T-helper 17 cell (primary cell): ENCODE data around the gene PSD2. TPM values are rescaled to one million over a fixed set of nuclear protein-coding genes. Genes with fewer than 3 reads are reported as not detected.

Source experiments
- ATAC-seq: fragments of 150-1000 bp; cut with Tn5 transposase; 2 replicates; pipeline ENCODE4 v1.10.0; 2021; ENCODE audit warnings: mild to moderate bottlenecking, moderate library complexity
- DNase-seq, 3 donors: peaks; one replicate each; pipeline versions ENCODE4 v3.0.0 to v3.0.0-alpha.2; 2020 to 2021
- H3K9me3 ChIP-seq: one replicate; pipeline ENCODE4 v1.7.0; 2013; ENCODE audit warnings: low read length, mild to moderate bottlenecking; ENCODE audit not compliant: control insufficient read depth, poor library complexity, severe bottlenecking
- H3K27ac Mint-ChIP-seq: one replicate; pipeline ENCODE4 v1.8.0; 2022; ENCODE audit warnings: mild to moderate bottlenecking, moderate library complexity, mixed read lengths
- H3K27me3 Mint-ChIP-seq: one replicate; pipeline ENCODE4 v1.8.0; 2022; ENCODE audit warnings: mixed read lengths
- H3K36me3 Mint-ChIP-seq: one replicate; pipeline ENCODE4 v1.8.0; 2022; ENCODE audit warnings: low read depth, mixed read lengths
- H3K4me1 Mint-ChIP-seq: one replicate; pipeline ENCODE4 v1.8.0; 2022; ENCODE audit warnings: mild to moderate bottlenecking, mixed read lengths
- H3K4me3 Mint-ChIP-seq: one replicate; pipeline ENCODE4 v1.8.0; 2022; ENCODE audit warnings: mild to moderate bottlenecking, moderate library complexity, mixed read lengths
- total RNA-seq, 4 donors: library from RNA in 2 of 4; stranded (reverse) in 2 of 4; gene quantifications; one replicate each; pipeline ENCODE4 v1.2.3 and lab custom pipeline; 2022 to 2026

The PSD2 gene
- total RNA-seq, 2 donors from 2014 or later: 0.07 TPM; not detected in 1

DNA sequence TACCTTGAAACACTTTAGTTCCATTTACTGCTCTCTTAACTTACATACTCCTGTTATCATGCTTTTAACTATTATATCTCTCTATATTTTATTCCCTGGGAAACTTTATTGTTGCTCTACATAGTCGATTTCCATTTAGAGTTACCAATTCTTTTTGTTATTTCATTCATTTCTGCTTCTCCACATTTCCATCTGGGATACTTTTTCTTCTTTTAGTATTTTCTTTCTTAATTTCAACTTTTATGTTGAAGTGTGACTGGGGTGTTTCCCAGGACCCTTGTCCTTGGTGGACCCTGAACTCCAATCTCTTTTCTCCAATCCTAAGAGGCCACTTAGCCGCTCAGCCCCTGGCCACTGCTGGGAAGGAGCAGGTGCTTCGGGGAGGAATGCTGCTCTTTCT, 36.0 kb downstream of the PSD2 start:
- no peak for ATAC-seq
- Mint-ChIP-seq H3K4me3 (no peak overlapping the region), H3K27ac (no peak overlapping the region), H3K27me3 (peaks cover 35% of the 10 kb centered on the region), H3K4me1 (no peaks in the 10 kb centered on the region), H3K36me3 (peaks cover 6% of the 10 kb centered on the region)
- no peak for DNase-seq
- H3K9me3 ChIP-seq: no peaks in the 10 kb centered on the region

DNA sequence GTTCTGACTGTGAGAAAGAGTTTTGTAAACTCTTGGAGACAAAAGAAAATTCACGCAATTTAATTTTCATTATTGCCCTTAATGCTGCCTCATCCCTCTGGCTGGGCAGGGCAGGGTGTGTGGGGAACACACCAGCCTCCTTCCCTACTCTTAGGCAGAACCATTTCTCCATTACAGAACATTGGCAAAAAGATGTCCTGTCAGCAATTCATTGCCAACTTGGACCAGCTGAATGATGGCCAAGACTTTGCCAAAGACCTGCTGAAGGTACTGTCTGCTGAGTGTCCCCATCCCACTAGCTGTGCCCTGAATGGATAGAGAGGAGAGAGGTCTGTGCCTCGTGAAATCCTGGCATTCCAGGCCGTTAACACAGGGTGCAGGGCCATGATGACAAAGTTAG, 37.9 kb downstream of the PSD2 start:
- Mint-ChIP-seq H3K36me3 (peaks cover 6% of the 10 kb centered on the region), H3K4me3 (no peak overlapping the region), H3K27ac (no peak overlapping the region), H3K27me3 (peaks cover 38% of the 10 kb centered on the region), H3K4me1 (no peaks in the 10 kb centered on the region)
- no peak for ATAC-seq
- no peak for DNase-seq
- no peaks in the 10 kb centered on the region for H3K9me3 ChIP-seq

DNA sequence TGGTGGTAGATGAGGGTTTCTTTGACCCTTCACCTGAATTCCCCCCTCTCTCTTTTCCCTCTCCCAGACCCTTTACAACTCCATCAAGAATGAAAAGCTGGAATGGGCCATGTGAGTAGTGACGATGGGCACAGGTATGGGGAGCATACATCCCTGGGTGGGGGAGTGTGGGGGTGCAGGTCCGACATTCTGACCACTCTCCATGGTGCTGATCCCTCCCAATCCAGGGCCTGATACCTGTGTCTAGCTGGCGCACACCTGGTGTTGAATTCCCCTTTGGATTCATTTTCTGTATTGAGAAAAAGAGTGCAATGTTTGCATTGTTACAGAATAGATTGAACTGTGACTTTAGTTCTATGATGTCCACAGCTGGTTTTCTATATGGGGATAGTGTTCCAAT, 40.0 kb downstream of the PSD2 start:
- H3K4me1 Mint-ChIP-seq: no peaks in the 10 kb centered on the region
- peaks cover 53% of the 10 kb centered on the region for H3K27me3 Mint-ChIP-seq
- ATAC-seq: no peak
- no peak overlapping the region for H3K27ac Mint-ChIP-seq
- H3K4me3 Mint-ChIP-seq: no peak overlapping the region
- H3K9me3 ChIP-seq: no peaks in the 10 kb centered on the region
- no peak for DNase-seq
- H3K36me3 Mint-ChIP-seq: peaks cover 6% of the 10 kb centered on the region

- Mint-ChIP-seq H3K4me1 (no peaks in the 10 kb centered on the region), H3K36me3 (peaks cover 6% of the 10 kb centered on the region), H3K27me3 (peaks cover 60% of the 10 kb centered on the region), H3K27ac (no peak overlapping the region), H3K4me3 (no peak overlapping the region)
- no peaks in the 10 kb centered on the region for H3K9me3 ChIP-seq
- ATAC-seq (no peak), DNase-seq (no peak)
Observed at GRCh38 chr5:139836469-139837208, 41.0 kb downstream of the PSD2 start.

DNA sequence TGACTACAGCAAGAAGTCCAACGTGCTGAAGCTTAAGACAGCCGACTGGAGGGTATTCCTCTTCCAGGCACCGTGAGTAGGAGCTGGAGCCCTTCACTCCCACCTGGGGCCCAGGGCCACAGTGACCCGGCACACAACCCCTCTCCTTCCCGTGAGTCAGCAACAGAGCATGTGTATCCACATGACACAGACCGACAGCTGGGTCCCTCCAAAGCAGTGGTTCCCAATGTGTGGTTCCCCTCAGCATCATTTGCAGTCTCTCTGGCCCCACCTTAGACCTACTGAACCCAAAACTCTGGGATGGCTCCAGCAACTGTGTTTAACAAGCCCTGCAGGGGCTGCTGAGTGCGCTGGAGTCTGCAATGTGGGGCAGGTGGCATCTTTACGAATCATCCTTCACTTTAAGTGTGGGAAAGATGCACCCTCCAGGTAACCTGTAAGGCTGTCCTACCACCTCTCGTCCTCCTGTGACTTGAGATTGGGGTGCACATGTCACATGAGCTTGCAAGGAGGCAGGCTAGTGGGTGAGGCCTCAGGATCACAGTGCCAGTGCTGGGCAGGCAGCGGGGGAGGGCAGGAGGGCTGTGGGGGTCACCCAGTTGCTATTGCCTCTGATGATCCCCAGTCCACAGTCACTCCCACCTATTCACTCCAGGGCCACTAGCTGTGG, 42.2 kb downstream of the PSD2 start:
- H3K27me3 Mint-ChIP-seq: peaks cover 60% of the 10 kb centered on the region
- H3K36me3 Mint-ChIP-seq: peaks cover 6% of the 10 kb centered on the region
- H3K4me1 Mint-ChIP-seq: no peaks in the 10 kb centered on the region
- no peaks in the 10 kb centered on the region for H3K9me3 ChIP-seq
- no peak for ATAC-seq
- no peak overlapping the region for H3K27ac Mint-ChIP-seq
- DNase-seq: no peak
- H3K4me3 Mint-ChIP-seq: no peak overlapping the region

- H3K4me3 Mint-ChIP-seq: no peak overlapping the region
- DNase-seq: no peak
Observed at GRCh38 chr5:139838381-139839197, 43.0 kb downstream of the PSD2 start.

GRCh38 chr5:139839232-139839815, 43.7 kb downstream of the PSD2 start:
- Mint-ChIP-seq H3K36me3 (peaks cover 6% of the 10 kb centered on the region), H3K4me1 (peaks cover under 1% of the 10 kb centered on the region), H3K27me3 (peaks cover 67% of the 10 kb centered on the region), H3K27ac (no peak overlapping the region), H3K4me3 (no peak overlapping the region)
- no peaks in the 10 kb centered on the region for H3K9me3 ChIP-seq
- ATAC-seq: no peak
- DNase-seq: no peak

More at GRCh38 chr5:139838381-139839197, 43.0 kb downstream of the PSD2 start:
- no peak for ATAC-seq
- Mint-ChIP-seq H3K27me3 (peaks cover 65% of the 10 kb centered on the region), H3K27ac (no peak overlapping the region), H3K4me1 (no peaks in the 10 kb centered on the region), H3K36me3 (peaks cover 6% of the 10 kb centered on the region)
- H3K9me3 ChIP-seq: no peaks in the 10 kb centered on the region

DNA sequence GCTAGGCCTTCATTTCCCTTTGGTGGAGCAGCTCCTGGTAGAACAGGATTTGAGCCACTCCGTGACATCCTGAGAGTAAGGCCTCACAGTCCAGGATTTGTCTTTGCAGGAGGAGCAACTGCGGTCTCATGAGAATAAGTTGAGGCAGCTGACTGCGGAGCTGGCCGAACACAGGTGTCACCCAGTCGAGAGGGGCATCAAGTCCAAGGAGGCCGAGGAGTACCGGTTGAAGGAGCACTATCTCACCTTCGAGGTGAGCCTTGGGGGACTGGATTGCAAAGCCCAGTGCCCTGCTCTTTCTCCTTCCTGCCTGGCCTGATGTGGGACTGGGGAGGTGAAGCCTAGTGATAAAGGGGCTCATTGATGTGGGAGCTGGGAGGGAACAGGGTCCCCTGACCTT, 44.3 kb downstream of the PSD2 start:
- no peak for ATAC-seq
- peaks cover 68% of the 10 kb centered on the region for H3K27me3 Mint-ChIP-seq
- H3K9me3 ChIP-seq: no peaks in the 10 kb centered on the region
- DNase-seq: no peak
- H3K4me1 Mint-ChIP-seq: peaks cover 4% of the 10 kb centered on the region
- H3K36me3 Mint-ChIP-seq: peaks cover 4% of the 10 kb centered on the region
- no peak overlapping the region for H3K4me3 Mint-ChIP-seq
- no peak overlapping the region for H3K27ac Mint-ChIP-seq

DNA sequence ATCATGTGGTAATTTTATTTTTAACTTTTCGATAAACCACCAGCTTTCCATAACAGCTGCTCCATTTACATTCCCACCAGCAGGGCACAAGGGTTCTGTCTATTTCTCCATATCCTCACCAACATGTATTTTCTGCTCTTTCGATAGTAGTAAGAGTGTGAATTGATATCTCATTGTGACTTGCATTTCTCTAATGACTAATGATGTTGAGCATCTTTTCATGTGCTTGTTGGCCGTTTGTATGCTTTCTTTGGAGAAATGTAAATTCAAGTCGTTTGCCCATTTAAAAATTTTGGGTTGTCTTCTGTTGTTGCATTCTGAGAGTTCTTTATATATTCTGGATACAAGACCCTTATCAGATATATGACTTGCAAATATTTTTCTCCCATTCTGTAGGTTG, 45.9 kb downstream of the PSD2 start:
- H3K4me3 Mint-ChIP-seq: no peak overlapping the region
- peaks cover 60% of the 10 kb centered on the region for H3K27me3 Mint-ChIP-seq
- peaks cover 4% of the 10 kb centered on the region for H3K4me1 Mint-ChIP-seq
- ATAC-seq: no peak
- H3K27ac Mint-ChIP-seq: no peak overlapping the region
- H3K9me3 ChIP-seq: no peaks in the 10 kb centered on the region
- H3K36me3 Mint-ChIP-seq: no peaks in the 10 kb centered on the region
- no peak for DNase-seq

DNA sequence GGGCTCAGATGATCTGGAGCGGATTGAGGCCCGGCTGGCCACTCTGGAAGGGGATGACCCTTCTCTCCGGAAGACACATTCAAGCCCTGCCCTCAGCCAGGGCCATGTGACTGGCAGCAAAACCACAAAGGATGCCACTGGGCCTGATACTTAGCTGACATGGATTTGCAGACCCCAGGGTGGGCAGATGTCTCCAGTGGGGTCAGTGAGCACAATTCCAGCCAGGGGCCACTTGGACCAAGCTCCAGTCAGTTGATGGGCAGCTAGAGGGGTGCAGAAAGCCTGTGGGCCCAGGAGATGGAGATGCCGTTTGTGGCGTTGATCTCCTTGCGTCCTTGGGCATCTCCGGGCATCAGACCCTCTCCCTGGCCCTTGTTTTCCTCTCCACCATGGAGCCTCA, 46.7 kb downstream of the PSD2 start:
- peaks cover 57% of the 10 kb centered on the region for H3K27me3 Mint-ChIP-seq
- peaks cover 4% of the 10 kb centered on the region for H3K4me1 Mint-ChIP-seq
- H3K36me3 Mint-ChIP-seq: no peaks in the 10 kb centered on the region
- H3K4me3 Mint-ChIP-seq: no peak overlapping the region
- no peak for ATAC-seq
- DNase-seq: no peak
- H3K9me3 ChIP-seq: no peaks in the 10 kb centered on the region
- no peak overlapping the region for H3K27ac Mint-ChIP-seq

DNA sequence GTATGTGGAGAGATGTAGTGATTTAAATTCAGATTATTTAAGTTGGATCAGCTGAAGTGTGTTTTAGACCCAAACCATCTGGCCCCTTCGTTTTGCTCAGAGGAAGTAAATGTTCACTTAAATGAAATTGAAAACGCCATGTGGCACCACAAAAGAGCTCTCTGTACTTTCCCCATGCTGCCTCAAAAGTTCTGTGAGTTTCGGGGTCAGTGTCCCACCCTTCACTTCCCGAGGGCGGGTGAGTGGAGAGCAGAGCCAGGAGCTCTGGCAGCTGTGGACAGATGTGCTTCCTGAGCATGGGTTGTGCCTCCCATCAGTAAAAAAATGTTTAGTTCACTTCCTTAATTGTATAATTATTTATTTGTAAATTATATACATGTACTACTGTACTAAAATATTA, 48.4 kb downstream of the PSD2 start:
- H3K36me3 Mint-ChIP-seq: peaks cover 2% of the 10 kb centered on the region
- no peak overlapping the region for H3K27ac Mint-ChIP-seq
- no peak for DNase-seq
- no peak for ATAC-seq
- H3K9me3 ChIP-seq: no peaks in the 10 kb centered on the region
- peaks cover 51% of the 10 kb centered on the region for H3K27me3 Mint-ChIP-seq
- H3K4me1 Mint-ChIP-seq: peaks cover 10% of the 10 kb centered on the region
- no peak overlapping the region for H3K4me3 Mint-ChIP-seq

DNA sequence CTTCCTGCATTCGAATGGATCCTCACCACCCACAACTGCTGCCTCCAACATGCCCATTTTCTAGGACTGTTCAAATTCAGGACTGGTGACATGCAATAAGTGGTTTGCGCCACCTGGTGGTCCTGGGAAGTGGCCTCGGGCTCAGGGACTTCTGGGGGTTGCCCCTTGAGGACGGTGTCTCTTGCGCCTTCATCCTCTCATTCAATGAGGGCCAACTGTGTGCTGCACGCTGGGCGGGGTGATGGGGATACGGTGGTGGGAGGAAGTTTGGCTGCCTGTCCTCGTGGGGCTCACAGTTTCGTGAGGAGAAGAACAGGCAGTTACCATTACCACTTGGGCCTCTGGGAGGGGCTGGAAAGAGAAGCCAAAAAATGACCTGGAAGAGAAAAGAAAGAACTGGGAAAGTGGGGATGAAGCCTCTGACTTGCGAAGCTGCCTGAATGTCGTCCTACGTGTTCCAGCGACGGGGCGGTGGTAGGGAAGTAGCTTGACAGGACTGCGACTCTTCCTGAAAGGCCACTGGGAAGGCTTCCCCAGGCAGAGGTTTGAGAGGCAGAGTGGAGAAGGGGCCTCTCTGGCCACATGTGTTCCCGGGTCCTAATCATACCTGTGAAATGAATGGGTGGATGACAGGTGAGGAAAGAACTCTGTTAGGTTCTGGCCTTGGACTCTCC, 49.0 kb downstream of the PSD2 start:
- Mint-ChIP-seq H3K36me3 (peaks cover 3% of the 10 kb centered on the region), H3K27me3 (peaks cover 46% of the 10 kb centered on the region), H3K4me3 (no peak overlapping the region), H3K4me1 (peaks cover 13% of the 10 kb centered on the region), H3K27ac (no peak overlapping the region)
- ATAC-seq (peak; percentile 23), DNase-seq (peak; percentile 39 to 54 (median 49))
- no peaks in the 10 kb centered on the region for H3K9me3 ChIP-seq
